ENCODE measurements around the gene MED13L.
"Not testable (repeated sequence)": the region's sequence is repeated elsewhere in the genome, so short reads cannot be mapped to it uniquely, and the experiment has no call there.

The MED13L gene

DNA sequence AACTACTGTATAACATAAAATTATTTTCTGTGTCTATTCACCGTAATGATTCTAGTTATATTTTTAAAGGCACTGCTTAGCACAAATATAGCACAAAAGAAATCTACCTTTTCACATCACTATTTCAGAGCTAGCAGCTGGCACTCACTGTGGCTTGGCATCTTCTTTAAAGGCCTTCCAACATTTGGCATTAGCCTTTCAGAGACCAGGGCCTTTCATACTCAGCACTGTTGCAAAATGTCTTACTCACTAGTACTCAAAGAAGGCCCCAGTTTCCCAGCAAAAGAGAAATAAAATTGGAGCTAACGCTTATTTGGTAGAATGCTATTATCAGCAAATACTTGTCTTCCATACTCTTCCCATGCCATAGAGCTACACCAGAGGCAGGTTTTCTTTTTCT is 238.4 kb downstream of the MED13L start:
- Mint-ChIP-seq H3K27me3 (ENCODE audit: low read depth) (no peaks in the 10 kb centered on the region), H3K4me3 (no peak overlapping the region), H3K9me3 (no peaks in the 10 kb centered on the region), H3K27ac (no peak overlapping the region), H3K36me3 (ENCODE audit: low read depth) (no peaks in the 10 kb centered on the region), H3K4me1 (ENCODE audit: low read depth) (no peaks in the 10 kb centered on the region)

DNA sequence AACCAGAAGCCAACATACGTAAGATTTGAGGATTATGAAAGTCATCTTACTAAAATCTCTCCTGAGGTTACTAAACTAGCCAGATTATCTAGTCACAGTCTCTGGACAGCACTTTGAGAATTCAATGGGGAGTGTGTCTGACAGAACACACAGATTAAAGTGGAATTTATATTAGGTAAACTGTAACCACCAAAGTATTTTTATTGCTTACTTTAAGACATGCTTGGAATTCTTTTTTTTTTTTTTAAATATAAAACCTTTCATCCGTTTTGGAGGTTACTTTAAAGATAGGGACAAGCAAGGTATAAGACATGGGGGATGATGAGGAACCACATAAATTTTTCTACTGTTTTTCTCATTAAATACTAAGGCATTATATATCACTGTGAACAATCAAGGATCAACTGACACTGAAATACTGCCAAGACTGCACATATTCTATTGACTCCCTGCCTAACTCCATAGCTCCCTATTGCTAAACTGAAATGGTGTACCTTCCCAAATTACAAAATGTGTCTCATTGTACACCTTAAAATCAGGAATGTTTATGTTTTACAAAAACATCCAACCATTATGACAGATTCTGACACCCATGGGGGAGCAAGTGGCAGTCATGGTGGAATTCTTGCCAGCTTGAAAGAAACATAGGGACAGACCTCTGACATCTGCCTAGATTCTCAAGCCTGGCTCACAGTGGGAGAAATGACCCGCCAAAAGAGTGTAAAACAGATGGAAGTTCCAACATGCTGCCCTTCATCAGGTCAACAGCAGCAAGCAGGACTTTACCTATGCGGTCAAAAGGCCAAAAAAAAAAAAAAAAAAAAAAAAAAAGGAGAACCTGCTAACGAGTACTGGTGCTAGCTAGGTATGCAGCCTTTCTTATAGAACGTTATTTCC is 239.3 kb downstream of the MED13L start:
- Mint-ChIP-seq H3K27ac (no peak overlapping the region), H3K4me3 (no peak overlapping the region), H3K27me3 (ENCODE audit: low read depth) (no peaks in the 10 kb centered on the region), H3K9me3 (no peaks in the 10 kb centered on the region), H3K4me1 (ENCODE audit: low read depth) (no peaks in the 10 kb centered on the region), H3K36me3 (ENCODE audit: low read depth) (no peaks in the 10 kb centered on the region)

DNA sequence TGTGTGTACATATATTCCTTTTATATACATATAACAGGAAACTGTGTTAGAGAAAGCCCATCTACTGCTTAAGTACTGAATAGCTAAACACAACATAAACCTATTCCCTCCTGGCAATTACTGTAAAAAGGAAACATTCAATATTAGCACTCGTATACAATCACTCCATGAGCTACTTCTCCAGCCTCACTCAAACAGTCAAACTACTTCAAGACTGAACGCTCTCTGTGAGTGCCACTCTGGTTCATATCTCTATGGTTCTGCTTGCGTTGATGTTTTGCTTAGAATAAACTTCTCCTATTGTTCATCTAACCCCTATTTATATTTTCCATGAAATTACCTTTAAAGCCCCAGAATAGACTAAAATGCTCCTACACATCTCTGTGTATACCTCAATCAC is 243.7 kb downstream of the MED13L start:
- peaks cover 2% of the 10 kb centered on the region for H3K36me3 Mint-ChIP-seq (ENCODE audit: low read depth)
- peaks cover 2% of the 10 kb centered on the region for H3K4me1 Mint-ChIP-seq (ENCODE audit: low read depth)
- H3K4me3 Mint-ChIP-seq, result no peak overlapping the region
- peaks cover 8% of the 10 kb centered on the region for H3K9me3 Mint-ChIP-seq
- no peaks in the 10 kb centered on the region for H3K27me3 Mint-ChIP-seq (ENCODE audit: low read depth)
- no peak overlapping the region for H3K27ac Mint-ChIP-seq

DNA sequence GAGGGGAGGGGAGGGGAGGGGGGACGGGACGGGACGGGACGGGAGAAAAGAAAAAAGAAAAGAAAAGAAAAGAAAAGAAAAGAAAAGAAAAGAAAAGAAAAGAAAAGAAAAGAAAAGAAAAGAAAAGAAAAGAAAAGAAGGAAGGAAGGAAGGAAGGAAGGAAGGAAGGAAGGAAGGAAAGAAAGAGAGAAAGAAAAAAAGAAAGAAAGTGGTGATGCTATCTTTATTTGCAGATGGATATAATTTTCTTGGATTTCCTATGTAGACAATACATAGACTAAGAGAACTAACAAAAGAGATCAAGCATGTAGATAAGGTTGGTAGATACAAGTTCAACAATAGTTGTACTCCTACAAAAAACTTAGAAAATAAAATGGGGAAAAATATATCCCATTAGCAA is 245.9 kb downstream of the MED13L start:
- peaks cover 10% of the 10 kb centered on the region for H3K4me1 Mint-ChIP-seq (ENCODE audit: low read depth)
- not testable (repeated sequence) for H3K9me3 Mint-ChIP-seq; H3K27me3 Mint-ChIP-seq (ENCODE audit: low read depth); H3K4me3 Mint-ChIP-seq; H3K27ac Mint-ChIP-seq; H3K36me3 Mint-ChIP-seq (ENCODE audit: low read depth)

DNA sequence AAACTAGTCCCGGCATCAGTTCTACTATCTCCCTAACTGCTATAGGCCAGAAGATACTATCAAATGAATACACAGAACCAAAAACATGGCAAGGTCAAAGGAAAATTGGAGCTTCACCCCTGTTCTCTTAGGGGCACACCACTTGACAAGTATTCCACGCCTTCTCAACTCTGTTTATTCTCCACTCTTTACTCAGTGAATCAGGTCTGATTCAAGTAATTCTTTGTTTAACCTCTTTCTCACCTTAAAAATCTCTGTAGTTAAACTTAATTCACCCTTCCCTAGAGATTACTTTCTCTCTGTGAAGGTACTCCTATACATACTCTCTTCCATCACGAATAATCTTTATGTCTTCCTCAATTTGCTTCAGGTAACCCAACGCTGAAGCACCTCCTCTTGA is 248.9 kb downstream of the MED13L start:
- H3K36me3 Mint-ChIP-seq (ENCODE audit: low read depth), result peaks cover 2% of the 10 kb centered on the region
- no peak overlapping the region for H3K27ac Mint-ChIP-seq
- peaks cover 11% of the 10 kb centered on the region for H3K4me1 Mint-ChIP-seq (ENCODE audit: low read depth)
- no peak overlapping the region for H3K4me3 Mint-ChIP-seq
- no peaks in the 10 kb centered on the region for H3K27me3 Mint-ChIP-seq (ENCODE audit: low read depth)
- H3K9me3 Mint-ChIP-seq, result peaks cover 8% of the 10 kb centered on the region

DNA sequence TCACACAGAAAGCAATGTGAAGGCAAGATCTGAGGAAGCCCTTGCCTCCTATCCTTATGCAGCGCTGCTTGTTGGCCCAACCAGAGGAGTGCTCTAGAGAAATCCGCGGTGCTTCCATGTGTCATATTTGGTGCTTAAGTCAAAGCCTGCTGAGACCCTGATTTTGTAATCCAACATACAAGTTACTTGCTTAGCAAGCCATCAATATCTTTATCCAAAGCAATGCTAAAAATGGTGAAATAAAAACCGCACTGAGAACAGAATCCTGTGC is 250.0 kb downstream of the MED13L start:
- no peak overlapping the region for H3K4me3 Mint-ChIP-seq
- H3K9me3 Mint-ChIP-seq, result peaks cover 8% of the 10 kb centered on the region
- H3K27ac Mint-ChIP-seq, result no peak overlapping the region
- peaks cover 2% of the 10 kb centered on the region for H3K36me3 Mint-ChIP-seq (ENCODE audit: low read depth)
- H3K4me1 Mint-ChIP-seq (ENCODE audit: low read depth), result peaks cover 10% of the 10 kb centered on the region
- no peaks in the 10 kb centered on the region for H3K27me3 Mint-ChIP-seq (ENCODE audit: low read depth)

DNA sequence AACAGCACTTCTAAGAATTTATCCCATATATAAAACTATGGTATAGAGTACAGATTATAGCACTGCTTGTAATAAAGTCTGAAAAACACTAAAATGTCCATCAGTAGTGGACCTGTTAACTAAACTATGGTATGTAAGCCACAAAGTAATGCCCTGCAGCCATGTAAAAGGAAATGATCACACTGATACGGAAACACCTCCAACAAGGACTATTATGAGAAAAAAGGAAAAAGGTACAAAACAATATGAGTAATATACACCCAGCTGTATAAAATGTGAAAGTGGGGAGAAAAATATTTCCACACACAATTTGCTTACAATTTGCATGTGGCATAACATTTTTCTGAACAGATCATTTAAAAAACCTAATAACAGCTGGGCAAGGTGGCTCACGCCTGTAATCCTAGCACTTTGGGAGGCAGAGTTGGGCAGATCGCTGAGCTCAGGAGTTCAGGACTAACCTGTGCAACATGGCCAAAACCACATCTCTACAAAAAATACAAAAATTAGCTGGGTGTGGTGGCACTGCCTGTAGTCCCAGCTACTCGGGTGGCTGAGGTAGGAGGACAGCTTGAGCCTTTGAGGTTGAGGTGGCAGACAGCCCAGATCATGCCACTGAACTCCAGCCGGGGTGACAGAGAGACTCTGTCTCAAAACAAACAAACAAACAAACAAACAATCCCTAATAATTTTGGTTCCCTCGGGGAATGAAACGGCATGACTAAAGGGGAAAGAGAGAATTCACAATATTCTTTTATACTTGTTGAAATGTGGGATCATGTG is 250.5 kb downstream of the MED13L start:
- no peak overlapping the region for H3K27ac Mint-ChIP-seq
- peaks cover 8% of the 10 kb centered on the region for H3K4me1 Mint-ChIP-seq (ENCODE audit: low read depth)

DNA sequence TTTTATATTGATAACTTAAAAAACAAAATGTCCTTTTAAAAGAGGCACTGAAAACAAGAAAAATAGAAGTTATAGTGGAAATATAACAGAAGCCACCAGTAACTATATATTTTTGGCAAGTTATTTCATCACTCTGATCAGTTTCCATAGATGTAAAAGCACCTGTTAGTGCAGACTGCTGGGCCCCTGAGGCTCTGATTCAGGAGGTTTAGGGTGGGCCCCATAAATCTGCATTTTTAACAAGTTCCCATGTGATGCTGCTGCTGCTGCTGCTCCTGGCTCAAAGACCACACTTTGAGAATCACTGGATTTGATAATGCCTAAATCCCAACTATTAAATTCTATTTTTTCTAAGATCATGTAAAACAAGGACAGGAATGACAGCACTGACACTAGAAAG is 251.1 kb downstream of the MED13L start:
- Mint-ChIP-seq H3K36me3 (ENCODE audit: low read depth) (peaks cover 5% of the 10 kb centered on the region), H3K27ac (no peak overlapping the region), H3K4me1 (ENCODE audit: low read depth) (peaks cover 8% of the 10 kb centered on the region), H3K27me3 (ENCODE audit: low read depth) (no peaks in the 10 kb centered on the region), H3K4me3 (no peak overlapping the region), H3K9me3 (peaks cover 8% of the 10 kb centered on the region)

More for the DNA sequence above, 250.5 kb downstream of the MED13L start:
- Mint-ChIP-seq H3K36me3 (ENCODE audit: low read depth) (peaks cover 5% of the 10 kb centered on the region), H3K27me3 (ENCODE audit: low read depth) (no peaks in the 10 kb centered on the region), H3K4me3 (no peak overlapping the region), H3K9me3 (peaks cover 8% of the 10 kb centered on the region)

DNA sequence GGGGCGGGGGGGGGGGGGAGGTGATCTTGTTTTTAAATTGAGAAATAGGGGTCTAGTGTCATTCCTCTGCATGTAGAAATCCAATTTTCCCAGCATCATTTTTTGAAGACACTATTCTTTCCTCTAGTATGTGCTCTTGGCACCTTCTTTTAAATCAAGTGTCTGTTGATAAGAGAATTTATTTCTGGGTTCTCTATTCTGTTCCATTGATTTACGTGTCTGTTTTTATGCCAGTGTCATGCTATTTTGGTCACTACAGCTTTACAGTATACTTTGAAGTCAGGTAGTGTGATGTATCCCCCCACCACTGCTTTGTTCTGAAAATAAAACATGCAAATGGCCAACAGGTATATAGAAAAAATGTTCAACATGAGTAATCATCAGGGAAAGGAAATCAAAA is 252.7 kb downstream of the MED13L start:
- Mint-ChIP-seq H3K36me3 (ENCODE audit: low read depth) (peaks cover 6% of the 10 kb centered on the region), H3K27me3 (ENCODE audit: low read depth) (no peaks in the 10 kb centered on the region), H3K9me3 (no peaks in the 10 kb centered on the region), H3K4me3 (no peak overlapping the region), H3K27ac (no peak overlapping the region), H3K4me1 (ENCODE audit: low read depth) (peaks cover 8% of the 10 kb centered on the region)

DNA sequence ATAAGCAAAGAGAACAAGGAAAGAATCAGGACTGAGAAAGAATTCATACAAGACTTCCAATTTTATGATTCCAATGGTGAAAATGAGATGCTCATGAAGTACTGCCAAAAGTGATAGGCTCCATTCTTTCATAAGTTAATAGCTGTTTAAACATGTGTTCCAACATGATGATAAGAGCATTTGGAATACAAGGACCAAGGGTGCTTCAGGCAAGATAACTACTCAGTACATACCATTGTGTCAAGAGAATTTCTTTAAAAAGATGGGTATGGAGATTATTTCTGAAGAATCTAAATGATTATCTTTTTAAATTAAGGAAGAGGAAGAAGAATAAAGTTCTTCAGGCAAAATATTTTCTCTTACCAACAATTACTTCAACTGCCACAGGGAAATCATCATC is 258.1 kb downstream of the MED13L start:
- Mint-ChIP-seq H3K9me3 (no peaks in the 10 kb centered on the region), H3K4me3 (no peak overlapping the region), H3K27me3 (ENCODE audit: low read depth) (no peaks in the 10 kb centered on the region), H3K36me3 (ENCODE audit: low read depth) (peaks cover 20% of the 10 kb centered on the region), H3K27ac (no peak overlapping the region), H3K4me1 (ENCODE audit: low read depth) (peaks cover 3% of the 10 kb centered on the region)

DNA sequence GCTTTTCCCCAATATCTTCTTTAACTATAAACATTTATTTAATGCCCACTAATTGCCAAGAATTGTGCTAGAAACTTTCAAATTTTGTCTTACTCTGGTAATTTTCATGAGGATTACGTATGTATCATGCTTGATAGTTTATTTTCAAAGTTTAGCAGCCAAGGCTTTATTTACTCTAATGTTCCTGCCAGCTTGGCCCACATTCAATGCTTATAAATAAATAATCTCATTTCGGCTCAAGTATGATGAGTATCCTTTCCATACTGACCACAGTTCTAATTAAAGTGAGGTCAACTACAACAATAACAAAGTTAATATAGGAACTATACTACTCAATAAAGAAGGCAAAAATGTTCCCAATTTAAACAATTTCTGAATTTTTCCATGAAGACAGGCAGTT is 259.2 kb downstream of the MED13L start:
- Mint-ChIP-seq H3K9me3 (no peaks in the 10 kb centered on the region), H3K4me3 (no peak overlapping the region), H3K36me3 (ENCODE audit: low read depth) (peaks cover 25% of the 10 kb centered on the region), H3K27ac (no peak overlapping the region), H3K27me3 (ENCODE audit: low read depth) (no peaks in the 10 kb centered on the region), H3K4me1 (ENCODE audit: low read depth) (peaks cover 5% of the 10 kb centered on the region)

DNA sequence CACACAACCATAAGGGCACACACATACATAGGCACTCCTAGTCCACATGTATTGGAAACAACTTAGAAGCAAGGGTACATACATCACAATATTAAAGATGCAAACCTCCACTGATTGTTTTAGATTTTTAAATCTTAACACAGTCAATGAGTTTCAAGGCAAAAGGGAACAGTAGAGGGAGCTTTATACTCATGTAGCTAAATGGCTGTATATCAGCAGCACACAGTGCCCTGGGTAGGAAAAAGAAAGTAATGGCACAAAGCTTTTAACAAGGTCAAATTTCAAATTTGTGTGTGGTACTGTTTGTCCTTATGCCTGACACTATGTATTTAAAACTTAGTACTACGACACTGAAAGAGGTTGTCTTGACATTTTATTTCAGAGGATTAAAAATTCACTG is 262.0 kb downstream of the MED13L start:
- H3K27ac Mint-ChIP-seq, result no peak overlapping the region
- no peaks in the 10 kb centered on the region for H3K9me3 Mint-ChIP-seq
- H3K36me3 Mint-ChIP-seq (ENCODE audit: low read depth), result peaks cover 34% of the 10 kb centered on the region
- H3K4me3 Mint-ChIP-seq, result no peak overlapping the region
- no peaks in the 10 kb centered on the region for H3K27me3 Mint-ChIP-seq (ENCODE audit: low read depth)
- peaks cover 5% of the 10 kb centered on the region for H3K4me1 Mint-ChIP-seq (ENCODE audit: low read depth)

DNA sequence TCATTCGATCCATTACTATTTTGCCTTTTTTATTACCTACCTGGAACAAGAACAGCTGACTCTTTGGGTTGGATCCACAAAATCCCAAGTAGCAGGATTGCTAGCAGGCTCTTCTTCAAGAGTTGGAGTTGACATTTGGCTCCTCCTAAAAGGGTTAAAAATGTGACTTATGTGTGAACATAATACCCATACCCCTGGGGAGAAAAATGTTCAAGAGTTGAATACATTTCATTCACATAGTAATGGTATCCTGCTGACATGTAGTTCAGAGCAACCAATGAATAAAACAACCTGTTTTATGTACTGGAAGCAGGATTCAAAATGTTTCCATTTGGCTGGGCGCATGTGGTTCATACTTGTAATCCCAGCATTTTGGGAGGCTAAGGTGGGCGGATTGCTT is 264.7 kb downstream of the MED13L start:
- Mint-ChIP-seq H3K4me3 (no peak overlapping the region), H3K9me3 (no peaks in the 10 kb centered on the region), H3K27ac (no peak overlapping the region)

DNA sequence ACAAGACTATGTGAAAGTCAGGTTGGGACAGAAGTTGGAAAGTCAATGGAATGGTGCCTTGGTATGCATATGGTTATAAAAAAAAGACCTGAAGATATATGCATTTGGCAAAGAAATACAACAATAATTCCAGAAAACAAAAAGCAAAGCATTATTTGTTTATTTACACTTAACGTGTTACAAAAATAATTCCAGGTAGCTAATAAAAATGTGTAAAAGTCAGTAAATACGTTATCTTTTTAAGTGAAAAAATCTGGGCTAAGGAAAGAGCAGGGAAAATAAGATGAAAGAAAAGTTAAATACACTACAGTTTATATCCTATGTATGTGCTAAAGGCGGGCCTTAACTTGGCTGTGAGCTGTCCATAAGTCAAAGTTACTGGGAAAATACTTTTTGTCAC is 266.3 kb downstream of the MED13L start:
- Mint-ChIP-seq H3K36me3 (ENCODE audit: low read depth) (peaks cover 33% of the 10 kb centered on the region), H3K27me3 (ENCODE audit: low read depth) (no peaks in the 10 kb centered on the region), H3K4me1 (ENCODE audit: low read depth) (peaks cover 8% of the 10 kb centered on the region), H3K4me3 (no peak overlapping the region), H3K9me3 (no peaks in the 10 kb centered on the region), H3K27ac (no peak overlapping the region)

More for the DNA sequence above, 264.7 kb downstream of the MED13L start:
- Mint-ChIP-seq H3K27me3 (ENCODE audit: low read depth) (no peaks in the 10 kb centered on the region), H3K4me1 (ENCODE audit: low read depth) (peaks cover 8% of the 10 kb centered on the region), H3K36me3 (ENCODE audit: low read depth) (peaks cover 30% of the 10 kb centered on the region)

DNA sequence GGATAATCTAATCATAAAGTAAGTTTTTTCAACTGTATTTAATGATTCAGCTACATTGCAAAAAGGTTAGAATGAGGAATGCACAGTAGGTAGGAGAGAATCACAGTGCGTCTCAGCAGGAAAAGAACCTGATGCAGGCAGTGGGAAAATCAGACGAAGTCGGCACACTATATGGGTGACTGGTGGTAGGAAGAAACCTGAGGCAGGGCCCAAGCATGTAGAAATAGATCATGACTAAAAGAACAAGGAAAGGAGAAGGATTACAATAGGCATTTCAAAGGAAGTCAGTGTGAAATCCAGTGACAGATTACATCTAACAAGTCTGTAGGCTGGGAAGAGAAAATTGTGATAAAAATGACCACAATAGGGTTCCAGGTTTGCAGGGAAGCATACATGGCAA is 267.0 kb downstream of the MED13L start:
- no peaks in the 10 kb centered on the region for H3K27me3 Mint-ChIP-seq (ENCODE audit: low read depth)
- H3K4me3 Mint-ChIP-seq, result no peak overlapping the region
- H3K4me1 Mint-ChIP-seq (ENCODE audit: low read depth), result peaks cover 8% of the 10 kb centered on the region
- H3K9me3 Mint-ChIP-seq, result no peaks in the 10 kb centered on the region
- H3K27ac Mint-ChIP-seq, result peak overlapping the region; percentile 47
- H3K36me3 Mint-ChIP-seq (ENCODE audit: low read depth), result peaks cover 34% of the 10 kb centered on the region

Data from T-helper 1 cell treated with Interleukin-12 subunit alpha and Interleukin-12 subunit beta and Interleukin-4 antibody, amounts not matched to agents 30 μg/mL and 1 μg/mL, for 36 hours (primary cell).